ENCODE results near the gene HRK.

DNA sequence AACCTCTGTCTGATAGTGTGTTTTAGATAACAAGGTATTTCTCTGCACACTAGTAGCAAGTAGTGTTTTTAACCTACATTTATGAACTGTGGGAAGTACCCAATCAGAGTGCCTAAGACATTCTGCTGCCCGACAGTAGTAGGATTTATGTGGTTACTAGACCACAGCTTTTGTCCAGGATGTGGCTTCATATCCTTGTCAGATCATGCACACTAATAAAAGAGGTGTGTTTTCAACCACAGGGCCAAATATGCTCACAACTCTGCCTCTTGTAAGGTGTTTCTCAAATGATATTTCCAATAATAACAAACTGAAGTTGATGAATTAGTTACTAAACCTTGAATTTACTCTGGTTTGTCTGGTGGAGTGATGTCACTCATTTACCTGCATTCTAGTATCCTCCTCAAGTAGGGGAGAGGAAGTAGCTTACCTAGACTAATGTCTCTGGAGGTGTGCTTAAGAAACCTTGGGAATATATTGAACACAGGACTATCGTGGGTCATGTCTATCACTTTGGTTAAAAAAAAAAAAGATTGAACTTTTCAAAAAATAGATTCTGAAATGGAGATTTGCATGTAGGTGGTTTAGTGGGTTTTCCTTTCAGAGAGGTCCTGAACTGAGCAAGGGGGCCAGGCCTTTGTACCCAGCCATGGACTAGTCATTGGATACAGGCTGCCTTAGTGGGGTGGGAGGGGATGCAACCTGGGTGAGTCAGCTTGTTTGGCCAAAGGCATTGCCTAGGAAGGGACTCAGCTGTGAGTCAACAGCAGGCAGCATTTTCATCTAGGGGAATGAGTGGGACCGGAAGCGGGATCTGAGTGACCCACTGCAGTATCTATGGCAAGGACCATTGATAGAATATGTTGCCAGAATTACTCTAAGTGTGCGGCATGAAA is 43.6 kb upstream of the HRK start:
- TF ChIP-seq POLR2AphosphoS5 (IDR thresholded peaks at IDR 0.05; ENCODE audit: low read depth, low read length) (no peak), TAF1 (IDR thresholded peaks at IDR 0.05; ENCODE audit: borderline replicate concordance, low read depth, low read length) (no peak), POLR2A (IDR thresholded peaks at IDR 0.05; ENCODE audit: low read depth, low read length) (no peak)
